Measurements from ENCODE around the gene ITM2C.
A peak's percentile ranks its signal among the peaks of the same experiment; 100 is the strongest.

Gene ITM2C

GRCh38 chr2:230828272-230828961, 36.3 kb upstream of the ITM2C start:
- H3K27ac ChIP-seq, result no peak overlapping the region
- TF ChIP-seq, protein P1, sequence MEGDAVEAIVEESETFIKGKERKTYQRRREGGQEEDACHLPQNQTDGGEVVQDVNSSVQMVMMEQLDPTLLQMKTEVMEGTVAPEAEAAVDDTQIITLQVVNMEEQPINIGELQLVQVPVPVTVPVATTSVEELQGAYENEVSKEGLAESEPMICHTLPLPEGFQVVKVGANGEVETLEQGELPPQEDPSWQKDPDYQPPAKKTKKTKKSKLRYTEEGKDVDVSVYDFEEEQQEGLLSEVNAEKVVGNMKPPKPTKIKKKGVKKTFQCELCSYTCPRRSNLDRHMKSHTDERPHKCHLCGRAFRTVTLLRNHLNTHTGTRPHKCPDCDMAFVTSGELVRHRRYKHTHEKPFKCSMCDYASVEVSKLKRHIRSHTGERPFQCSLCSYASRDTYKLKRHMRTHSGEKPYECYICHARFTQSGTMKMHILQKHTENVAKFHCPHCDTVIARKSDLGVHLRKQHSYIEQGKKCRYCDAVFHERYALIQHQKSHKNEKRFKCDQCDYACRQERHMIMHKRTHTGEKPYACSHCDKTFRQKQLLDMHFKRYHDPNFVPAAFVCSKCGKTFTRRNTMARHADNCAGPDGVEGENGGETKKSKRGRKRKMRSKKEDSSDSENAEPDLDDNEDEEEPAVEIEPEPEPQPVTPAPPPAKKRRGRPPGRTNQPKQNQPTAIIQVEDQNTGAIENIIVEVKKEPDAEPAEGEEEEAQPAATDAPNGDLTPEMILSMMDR (IDR thresholded peaks at IDR 0.05), result no peak
- H3K4me3 ChIP-seq, result peak overlapping the region; percentile 11 to 40
- intact Hi-C loops (cut with DNase I; ENCODE audit: low total_unique reads), result no loop called here
- H3K4me1 ChIP-seq, result peaks cover 0 to 19% (median 9%) of the 10 kb centered on the region in 4 donors
- H3K36me3 ChIP-seq, result no peaks in the 10 kb centered on the region
- H3K27me3 ChIP-seq, result peaks cover 0 to 47% of the 10 kb centered on the region in 2 donors
- H3K9me3 ChIP-seq, result no peaks in the 10 kb centered on the region
- DNase-seq, result peak in 1 of 2 donors; percentile 67

DNA sequence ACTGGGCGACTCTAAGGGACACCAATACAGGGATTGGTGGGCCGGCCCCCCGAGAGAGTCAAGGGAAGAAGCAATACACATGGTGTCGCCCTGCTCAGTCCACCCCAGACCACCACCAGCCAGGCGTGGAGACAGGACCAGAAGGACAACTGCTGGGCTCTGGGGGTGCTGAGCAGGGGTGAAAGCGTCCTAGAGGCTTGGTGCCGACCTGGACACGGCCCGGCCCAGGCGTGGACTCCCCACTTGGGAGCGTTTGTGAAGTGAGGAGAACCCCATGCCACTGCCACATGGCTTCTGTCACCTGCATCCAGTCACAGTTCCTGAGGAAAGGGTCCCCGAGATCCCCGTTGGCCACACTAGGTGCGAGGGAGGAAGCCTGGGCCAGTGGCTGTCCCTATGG, 35.4 kb upstream of the ITM2C start:
- peaks cover 0 to 47% of the 10 kb centered on the region in 2 donors for H3K27me3 ChIP-seq
- no peak overlapping the region for H3K27ac ChIP-seq
- DNase-seq, result no peak
- TF ChIP-seq, protein P1 (IDR thresholded peaks at IDR 0.05), result no peak
- no peaks in the 10 kb centered on the region for H3K36me3 ChIP-seq
- H3K4me3 ChIP-seq, result no peak overlapping the region
- no peaks in the 10 kb centered on the region for H3K9me3 ChIP-seq
- intact Hi-C loops (cut with DNase I; ENCODE audit: low total_unique reads), result no loop called here
- peaks cover 0 to 17% (median 9%) of the 10 kb centered on the region in 4 donors for H3K4me1 ChIP-seq

DNA sequence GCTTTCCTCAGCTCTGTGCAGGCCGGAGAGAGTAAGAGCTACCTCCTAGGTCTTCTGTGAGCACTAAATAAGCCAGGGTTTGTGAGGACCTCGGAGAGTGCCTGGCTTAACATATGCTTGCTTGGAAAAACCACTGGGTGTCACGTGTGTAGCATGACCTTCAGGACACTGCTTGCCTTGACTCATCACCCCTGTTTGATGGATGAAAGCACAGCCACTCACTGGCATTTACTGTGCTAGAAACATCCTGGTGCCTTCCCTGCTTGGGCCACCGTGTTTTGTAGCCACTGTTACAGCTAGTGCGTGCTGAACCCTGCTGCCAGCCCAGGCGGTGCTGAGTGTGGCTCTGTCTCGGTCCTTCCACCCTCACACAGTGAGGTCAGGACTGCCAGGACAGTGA, 34.8 kb upstream of the ITM2C start:
- intact Hi-C loops (cut with DNase I; ENCODE audit: low total_unique reads), result no loop called here
- H3K27me3 ChIP-seq, result peaks cover 0 to 47% of the 10 kb centered on the region in 2 donors

GRCh38 chr2:230830428-230830827, 34.3 kb upstream of the ITM2C start:
- intact Hi-C loops (cut with DNase I; ENCODE audit: low total_unique reads), result no loop called here
- Histone ChIP-seq H3K36me3 (no peaks in the 10 kb centered on the region), H3K27me3 (peaks cover 0 to 47% of the 10 kb centered on the region in 2 donors), H3K27ac (no peak overlapping the region), H3K4me1 (peaks cover 0 to 12% (median 9%) of the 10 kb centered on the region in 4 donors), H3K4me3 (no peak overlapping the region), H3K9me3 (no peaks in the 10 kb centered on the region)
- no peak for DNase-seq
- TF ChIP-seq, protein P1 (IDR thresholded peaks at IDR 0.05), result no peak

More for the DNA sequence above, 34.8 kb upstream of the ITM2C start:
- Histone ChIP-seq H3K4me1 (peaks cover 0 to 12% (median 9%) of the 10 kb centered on the region in 4 donors), H3K36me3 (no peaks in the 10 kb centered on the region), H3K27ac (no peak overlapping the region), H3K9me3 (no peaks in the 10 kb centered on the region), H3K4me3 (no peak overlapping the region)
- TF ChIP-seq, protein P1 (IDR thresholded peaks at IDR 0.05), result no peak
- no peak for DNase-seq

GRCh38 chr2:230840301-230840700, 24.4 kb upstream of the ITM2C start:
- H3K4me3 ChIP-seq, result no peak overlapping the region
- DNase-seq, result no peak
- TF ChIP-seq, protein P1 (IDR thresholded peaks at IDR 0.05), result no peak
- intact Hi-C loops (cut with DNase I; ENCODE audit: low total_unique reads), result no loop called here
- peaks cover 0 to 12% (median 0%) of the 10 kb centered on the region in 3 donors for H3K9me3 ChIP-seq
- H3K4me1 ChIP-seq, result no peaks in the 10 kb centered on the region
- no peaks in the 10 kb centered on the region for H3K36me3 ChIP-seq
- H3K27ac ChIP-seq, result no peak overlapping the region
- H3K27me3 ChIP-seq, result peaks cover 0 to 8% of the 10 kb centered on the region in 2 donors

Measured in tibial artery (tissue), 4 donors.